Stimulated activated CD8-positive, alpha-beta memory T cell treated with anti-CD3 and anti-CD28 coated beads, Interleukin-15, amount 100 ng/mL, for 1 hour (primary cell): ENCODE data around the gene MIEF1.
"Not testable (repeated sequence)": the region's sequence is repeated elsewhere in the genome, so short reads cannot be mapped to it uniquely, and the experiment has no call there.

Experiments used
- DNase-seq: peaks from one replicate; pipeline ENCODE4 v3.0.0-alpha.2; 2020; ENCODE audit warnings: low read depth

Gene MIEF1

GRCh38 chr22:39512026-39512425 is 9.9 kb downstream of the MIEF1 start:
- no peak for DNase-seq

DNA sequence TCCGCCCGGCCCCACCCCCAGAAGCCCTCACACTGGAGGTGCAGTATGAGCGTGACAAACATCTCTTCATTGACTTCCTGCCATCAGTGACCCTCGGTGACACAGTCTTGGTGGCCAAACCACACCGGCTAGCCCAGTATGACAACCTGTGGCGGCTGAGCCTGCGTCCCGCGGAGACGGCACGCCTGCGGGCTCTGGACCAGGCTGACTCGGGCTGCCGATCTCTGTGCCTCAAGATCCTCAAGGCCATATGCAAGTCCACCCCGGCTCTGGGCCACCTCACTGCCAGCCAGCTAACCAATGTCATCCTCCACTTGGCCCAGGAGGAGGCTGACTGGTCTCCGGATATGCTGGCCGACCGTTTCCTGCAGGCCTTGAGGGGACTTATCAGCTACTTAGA is 11.7 kb downstream of the MIEF1 start:
- no peak for DNase-seq

GRCh38 chr22:39514373-39514973 is 12.4 kb downstream of the MIEF1 start:
- DNase-seq: no peak

DNA sequence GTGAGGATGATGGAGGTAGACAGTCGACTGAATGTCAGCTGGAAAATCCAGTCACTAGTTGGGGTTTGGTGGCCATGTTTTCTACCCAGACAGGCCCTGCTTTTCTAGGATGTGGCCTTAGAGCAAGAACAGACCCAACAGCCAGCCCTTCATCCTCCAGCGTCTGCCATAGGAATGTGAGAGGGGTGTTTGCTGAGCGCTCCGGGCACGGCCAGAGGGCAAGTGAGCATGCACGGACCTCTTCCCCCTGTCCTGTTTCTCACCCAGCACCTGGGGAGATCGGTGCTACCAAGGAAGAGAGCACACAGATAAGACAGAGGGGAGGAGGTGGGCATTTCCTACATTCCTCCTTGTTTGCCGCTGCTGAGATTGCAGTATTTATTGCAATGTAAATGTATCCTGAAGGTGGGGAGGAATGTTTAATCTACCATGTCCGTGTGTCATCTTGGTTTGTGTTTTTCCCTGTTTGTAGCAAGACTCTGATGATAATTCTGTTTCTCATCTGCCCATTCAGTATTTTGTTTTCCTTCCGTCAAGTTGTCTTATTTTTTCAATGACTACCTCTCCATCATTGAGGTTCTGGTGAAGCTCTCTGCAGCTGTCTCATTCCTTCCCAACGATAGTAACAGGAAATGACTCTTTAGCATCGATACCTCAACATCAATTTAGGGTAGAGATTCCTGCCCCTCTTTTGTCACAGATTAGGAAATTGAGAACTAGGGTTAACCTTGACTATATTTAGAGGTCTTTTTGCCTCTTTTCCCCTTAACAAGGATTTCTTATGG is 13.4 kb downstream of the MIEF1 start:
- DNase-seq: no peak

- DNase-seq: no peak
Observed at GRCh38 chr22:39517470-39517869, 15.4 kb downstream of the MIEF1 start.

- DNase-seq: no peak
Observed at GRCh38 chr22:39518144-39518786, 16.2 kb downstream of the MIEF1 start.

GRCh38 chr22:39518996-39519680 is 17.0 kb downstream of the MIEF1 start:
- DNase-seq: no peak

GRCh38 chr22:39519681-39520225 is 17.7 kb downstream of the MIEF1 start:
- no peak for DNase-seq

GRCh38 chr22:39520226-39521105 is 18.4 kb downstream of the MIEF1 start, which contains the start of gene ATF4:
TSS of gene ATF4 (plus strand) at chr22:39520562. CDS start at chr22:39521446, 884 bp downstream.
- DNase-seq: peak; percentile 91

DNA sequence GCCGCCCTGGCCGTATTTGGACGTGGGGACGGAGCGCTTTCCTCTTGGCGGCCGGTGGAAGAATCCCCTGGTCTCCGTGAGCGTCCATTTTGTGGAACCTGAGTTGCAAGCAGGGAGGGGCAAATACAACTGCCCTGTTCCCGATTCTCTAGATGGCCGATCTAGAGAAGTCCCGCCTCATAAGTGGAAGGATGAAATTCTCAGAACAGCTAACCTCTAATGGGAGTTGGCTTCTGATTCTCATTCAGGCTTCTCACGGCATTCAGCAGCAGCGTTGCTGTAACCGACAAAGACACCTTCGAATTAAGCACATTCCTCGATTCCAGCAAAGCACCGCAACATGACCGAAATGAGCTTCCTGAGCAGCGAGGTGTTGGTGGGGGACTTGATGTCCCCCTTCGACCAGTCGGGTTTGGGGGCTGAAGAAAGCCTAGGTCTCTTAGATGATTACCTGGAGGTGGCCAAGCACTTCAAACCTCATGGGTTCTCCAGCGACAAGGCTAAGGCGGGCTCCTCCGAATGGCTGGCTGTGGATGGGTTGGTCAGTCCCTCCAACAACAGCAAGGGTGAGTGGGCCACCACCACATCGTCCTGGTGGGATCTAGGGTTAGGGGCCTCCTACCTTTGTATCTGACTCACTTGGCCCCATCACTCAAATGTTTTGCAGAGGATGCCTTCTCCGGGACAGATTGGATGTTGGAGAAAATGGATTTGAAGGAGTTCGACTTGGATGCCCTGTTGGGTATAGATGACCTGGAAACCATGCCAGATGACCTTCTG is 19.2 kb downstream of the MIEF1 start:
- DNase-seq: not testable (repeated sequence)

GRCh38 chr22:39522091-39522490 is 20.0 kb downstream of the MIEF1 start:
- not testable (repeated sequence) for DNase-seq

- DNase-seq: no peak
Observed at GRCh38 chr22:39522567-39523300, 20.6 kb downstream of the MIEF1 start.

DNA sequence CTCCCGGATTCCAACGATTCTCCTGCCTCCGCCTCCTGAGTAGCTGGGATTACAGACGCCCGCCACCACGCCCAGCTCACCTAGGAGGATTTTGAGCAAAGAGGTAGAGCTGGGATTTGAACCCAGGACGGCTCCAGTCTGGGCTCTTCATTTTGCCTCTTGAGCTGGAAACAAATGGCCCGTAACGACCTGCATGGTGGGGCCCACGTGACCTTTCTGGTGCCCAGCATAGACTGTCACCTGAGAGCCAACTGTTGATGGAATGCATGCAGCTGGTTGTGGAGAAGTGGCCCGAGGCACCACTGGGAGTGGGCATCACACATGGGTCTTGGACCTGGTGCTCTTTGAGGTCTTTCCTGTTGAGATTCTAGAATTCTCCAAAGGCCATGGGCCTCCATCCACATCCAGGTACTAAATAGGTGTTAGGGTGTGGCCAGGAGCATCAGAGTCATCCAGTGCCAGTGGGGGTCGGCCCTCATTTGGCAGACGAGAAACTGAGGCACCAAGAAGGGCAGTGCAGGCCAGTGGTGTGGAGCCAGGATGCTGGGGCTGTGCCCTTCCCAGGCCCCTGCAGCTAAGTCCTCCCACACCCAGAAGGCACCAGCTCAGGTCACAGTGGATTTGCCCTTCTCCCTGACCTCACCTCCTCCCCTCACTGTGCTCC is 22.1 kb downstream of the MIEF1 start:
- DNase-seq: no peak

GRCh38 chr22:39524753-39525657 is 22.9 kb downstream of the MIEF1 start:
- no peak for DNase-seq

DNA sequence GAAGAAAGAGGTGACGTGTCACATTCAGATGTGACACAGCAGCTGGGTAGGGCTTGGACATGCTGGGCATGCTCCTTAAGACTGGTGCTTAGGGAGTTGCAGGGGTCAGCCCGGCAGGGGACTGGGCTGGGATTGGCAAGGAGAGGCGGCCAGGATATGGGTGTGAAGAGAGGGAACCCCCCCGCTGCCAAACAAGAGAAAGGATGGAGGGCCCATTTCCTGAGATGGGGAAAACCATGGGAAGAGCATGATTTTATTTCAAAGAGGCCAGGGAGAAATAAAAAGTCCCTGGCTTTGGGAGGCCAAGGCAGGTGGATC is 23.5 kb downstream of the MIEF1 start:
- no peak for DNase-seq

DNA sequence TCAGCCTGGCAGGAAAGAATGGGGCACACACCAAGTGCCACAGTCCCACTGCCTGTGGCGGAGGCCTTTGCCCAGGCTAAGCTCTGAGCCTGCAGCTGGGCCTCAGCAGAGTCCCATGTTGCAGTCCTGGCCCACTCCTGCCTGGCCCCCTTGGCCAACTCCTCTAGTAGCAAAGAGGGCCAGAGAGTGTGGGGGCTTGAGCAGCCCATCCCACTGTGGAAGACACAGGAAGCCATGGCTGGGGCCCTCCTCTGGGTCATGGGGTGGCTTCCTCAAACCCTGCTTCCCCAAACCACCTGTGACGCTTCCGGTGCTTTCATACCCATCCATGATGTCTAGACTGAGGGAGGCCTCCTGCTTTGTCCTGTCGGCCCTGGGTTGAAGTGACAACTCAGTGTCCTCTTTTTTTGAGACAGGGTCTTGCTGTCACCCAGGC is 24.7 kb downstream of the MIEF1 start:
- DNase-seq: no peak

- DNase-seq: no peak
Observed at GRCh38 chr22:39527481-39527961, 25.4 kb downstream of the MIEF1 start.

DNA sequence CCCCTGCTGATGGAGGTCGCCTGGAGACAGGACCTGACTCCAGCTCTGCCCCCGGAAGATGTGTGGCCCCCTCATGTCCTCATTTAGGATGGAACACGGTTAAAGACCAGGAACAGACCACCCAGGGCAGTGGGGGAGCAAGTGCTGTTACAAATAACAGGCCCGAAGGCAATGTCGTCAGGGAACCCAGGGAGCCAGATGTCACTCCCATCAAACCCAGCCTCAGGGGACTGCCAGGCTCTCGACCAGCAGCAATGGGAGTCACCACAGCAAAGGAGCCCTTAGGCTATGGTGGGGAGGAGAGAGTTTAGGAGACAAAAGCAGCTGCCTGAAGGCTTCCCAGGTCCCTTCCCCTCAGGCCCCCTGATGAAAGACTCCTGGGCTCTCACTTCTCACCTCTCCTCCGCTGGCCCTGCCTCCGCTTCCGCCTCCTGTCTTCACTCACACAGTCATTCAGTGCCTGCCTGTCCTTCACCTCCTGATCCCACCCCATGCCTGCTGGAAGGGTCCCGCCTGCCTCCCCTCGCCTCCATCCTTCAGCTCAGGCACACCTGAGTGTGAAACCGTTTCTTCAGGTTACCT is 26.1 kb downstream of the MIEF1 start:
- DNase-seq: no peak
